Kidney glomerular epithelial cell (primary cell): ENCODE data around the gene HNRNPAB.
"Not testable (repeated sequence)": the region's sequence is repeated elsewhere in the genome, so short reads cannot be mapped to it uniquely, and the experiment has no call there.

Source experiments
- DNase-seq: peaks from one replicate; lab custom pipeline; 2025; lab: John Stamatoyannopoulos, UW

Gene HNRNPAB

DNA sequence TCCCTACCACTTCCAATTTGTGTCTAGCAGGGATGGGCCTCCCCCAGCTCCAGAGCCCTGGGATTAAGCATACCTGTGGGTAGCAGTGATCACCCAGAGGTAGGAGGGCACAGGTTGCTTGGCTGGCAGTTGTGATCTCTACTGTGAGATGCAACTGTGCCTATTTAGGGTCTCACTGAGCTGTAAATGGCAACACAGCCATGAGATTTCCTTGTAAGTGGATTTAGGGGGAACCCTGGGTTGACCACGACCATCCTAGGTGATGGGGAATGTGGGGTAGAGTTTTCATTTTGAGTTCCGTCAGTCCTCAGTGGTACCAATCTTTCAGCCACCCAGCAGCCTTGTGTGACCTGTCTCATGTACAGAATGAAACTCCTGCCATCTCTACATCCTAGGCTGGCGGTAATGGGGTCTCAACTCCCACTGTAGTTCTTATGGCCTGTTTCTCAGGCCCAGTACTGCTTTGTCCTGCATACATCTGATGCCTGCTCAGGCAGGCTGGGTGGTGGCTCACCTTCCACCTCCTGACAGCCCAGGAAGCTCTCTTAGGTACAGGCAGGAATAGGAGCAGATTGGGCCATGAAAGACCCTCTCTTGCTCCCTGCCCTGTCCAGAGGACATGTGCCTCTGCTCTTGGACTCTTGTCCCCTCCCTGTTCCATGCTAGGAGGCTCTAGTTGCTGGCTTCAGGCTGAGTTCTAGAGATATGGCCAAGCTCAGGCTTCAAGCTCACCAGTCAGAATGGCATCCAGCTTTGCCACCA, 8.1 kb downstream of the HNRNPAB start:
- DNase-seq: no peak

DNA sequence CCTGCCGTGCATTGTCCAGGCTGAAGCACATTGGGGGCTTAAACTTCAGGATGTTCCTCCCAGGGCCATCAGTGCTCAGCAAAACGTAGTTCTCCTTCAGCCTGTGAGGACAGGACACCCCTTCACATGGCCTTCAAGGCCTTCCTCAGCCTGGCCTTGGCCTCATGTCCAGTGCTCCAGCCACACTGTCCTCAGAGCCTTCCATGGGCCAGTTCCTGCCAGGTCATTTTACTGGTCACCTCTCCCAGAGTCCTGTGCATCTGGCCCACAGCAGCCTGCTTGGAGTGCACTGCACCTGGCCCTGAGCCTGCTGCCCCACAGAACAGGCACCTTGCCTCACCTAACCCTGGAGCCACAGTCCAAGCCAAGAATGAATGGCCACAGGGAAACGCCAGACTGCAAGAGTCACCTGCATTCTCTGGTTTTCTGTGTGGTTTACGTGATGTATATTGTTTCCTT, 8.7 kb downstream of the HNRNPAB start:
- DNase-seq: no peak

- DNase-seq: no peak
Observed at GRCh38 chr5:178213748-178214151, 9.4 kb downstream of the HNRNPAB start.

DNA sequence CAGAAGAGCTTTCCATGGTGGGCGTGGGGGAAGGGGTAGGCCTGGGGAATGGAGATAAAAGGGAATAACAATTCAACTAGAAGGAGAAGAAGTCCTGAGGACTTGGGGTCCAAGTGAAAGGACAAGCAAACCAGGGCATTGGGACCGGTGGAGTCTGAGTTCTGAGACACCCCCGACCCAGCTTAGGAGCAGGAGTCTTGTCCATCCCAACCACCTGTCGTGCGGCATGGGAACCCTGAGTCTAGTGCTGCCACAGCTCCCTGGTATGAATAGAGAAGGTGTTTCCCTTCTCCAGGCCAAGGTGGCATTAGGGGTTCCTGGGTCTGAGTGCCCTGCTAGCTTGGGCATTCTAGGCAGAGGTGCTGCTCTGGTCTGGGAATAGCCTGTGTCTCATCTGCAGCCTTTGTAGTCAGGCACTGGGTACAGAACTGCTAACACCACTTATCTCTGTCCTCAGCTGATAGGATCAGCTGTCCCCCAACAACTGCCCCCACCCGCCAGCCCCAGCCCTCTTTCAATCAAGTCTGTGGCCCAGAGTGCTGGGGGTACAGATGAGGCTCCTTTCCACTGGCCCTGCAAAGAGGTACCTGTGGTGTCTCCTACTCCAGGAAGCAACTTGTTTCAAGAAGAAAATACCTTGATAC, 9.9 kb downstream of the HNRNPAB start:
- no peak for DNase-seq

DNA sequence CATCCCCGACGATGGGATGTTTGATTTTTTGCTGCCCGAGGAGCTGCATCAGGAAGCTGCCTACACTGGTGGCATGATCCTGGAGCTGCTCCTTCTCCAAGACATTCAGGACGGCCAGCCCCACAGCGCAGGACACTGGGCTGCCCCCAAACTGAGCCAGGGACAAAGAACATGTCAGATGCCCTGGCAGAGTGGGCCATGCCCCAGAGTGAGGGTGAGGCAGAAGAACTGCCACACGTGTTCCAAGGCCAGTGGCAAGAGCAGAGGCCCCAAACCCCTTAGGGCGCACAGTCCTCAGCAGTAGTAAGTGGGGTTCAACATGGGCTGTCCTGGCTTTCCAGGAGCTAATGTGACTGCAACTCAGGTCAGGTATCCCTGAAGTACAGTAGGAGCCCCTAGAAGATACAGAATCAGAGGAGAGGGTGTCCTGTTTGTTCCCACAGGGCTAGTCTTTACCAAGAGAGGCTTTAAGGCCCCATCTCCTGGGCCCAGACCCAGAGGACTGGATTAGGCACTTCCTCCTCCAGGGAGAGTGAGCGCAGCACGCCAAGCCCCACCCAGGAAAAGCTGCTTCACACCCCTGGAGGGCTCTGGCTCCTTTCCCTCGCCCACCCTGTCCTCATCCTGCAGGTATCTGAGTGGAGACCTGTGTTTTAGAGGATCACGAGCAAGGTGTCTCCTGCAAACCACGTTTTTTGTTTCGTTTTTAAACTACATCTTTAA, 11.1 kb downstream of the HNRNPAB start:
- no peak for DNase-seq

DNA sequence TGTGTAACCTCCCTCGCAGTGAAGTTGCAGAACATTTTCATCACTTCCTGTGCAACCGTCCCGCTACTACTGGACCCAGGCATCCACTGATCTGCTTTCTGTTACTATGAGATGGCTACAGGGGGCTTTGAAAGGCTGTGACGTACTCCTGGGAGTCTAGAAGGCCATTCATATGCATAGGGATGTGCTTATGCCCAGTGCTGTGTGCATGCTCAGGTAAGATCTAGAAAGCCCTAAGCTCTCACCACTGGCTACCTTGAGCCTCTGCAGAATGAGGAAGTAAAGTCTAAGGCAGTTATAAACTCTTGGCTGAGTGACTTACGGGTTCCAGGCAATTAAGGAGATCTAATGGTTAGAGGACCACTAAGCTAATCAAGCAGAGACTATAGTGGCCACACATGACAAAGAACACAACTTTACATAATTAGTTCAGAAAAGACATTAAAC, 11.8 kb downstream of the HNRNPAB start:
- DNase-seq: no peak

GRCh38 chr5:178216779-178217178, 12.4 kb downstream of the HNRNPAB start:
- no peak for DNase-seq

DNA sequence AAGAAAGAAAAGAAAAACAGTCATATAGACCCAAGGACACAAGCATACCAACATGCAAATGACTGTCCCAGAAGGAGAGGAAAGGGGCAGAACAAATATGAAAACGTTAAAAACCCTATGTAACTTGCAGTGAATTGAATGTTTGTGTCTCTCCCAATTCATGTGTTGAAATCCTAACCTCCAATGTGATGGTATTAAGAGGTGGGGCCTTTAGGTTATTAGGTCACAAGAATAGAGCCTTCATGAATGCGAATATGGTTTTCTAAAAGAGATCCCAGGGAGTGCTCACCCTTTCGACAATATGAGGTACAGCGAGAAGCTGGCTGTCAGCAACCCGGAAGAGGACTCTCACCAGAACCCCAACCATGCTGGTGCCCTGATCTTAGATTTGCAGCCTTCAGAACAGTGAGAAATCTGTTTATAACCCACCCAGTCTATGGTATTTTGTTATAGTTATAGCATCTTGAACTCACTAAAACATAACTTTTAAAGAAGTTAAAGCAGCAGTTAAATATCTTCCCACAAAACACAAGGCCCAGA, 14.0 kb downstream of the HNRNPAB start:
- DNase-seq: no peak

- no peak for DNase-seq
Observed at GRCh38 chr5:178218827-178219226, 14.5 kb downstream of the HNRNPAB start.

GRCh38 chr5:178221282-178221681, 16.9 kb downstream of the HNRNPAB start:
- DNase-seq: no peak

GRCh38 chr5:178221853-178222252, 17.5 kb downstream of the HNRNPAB start:
- no peak for DNase-seq

DNA sequence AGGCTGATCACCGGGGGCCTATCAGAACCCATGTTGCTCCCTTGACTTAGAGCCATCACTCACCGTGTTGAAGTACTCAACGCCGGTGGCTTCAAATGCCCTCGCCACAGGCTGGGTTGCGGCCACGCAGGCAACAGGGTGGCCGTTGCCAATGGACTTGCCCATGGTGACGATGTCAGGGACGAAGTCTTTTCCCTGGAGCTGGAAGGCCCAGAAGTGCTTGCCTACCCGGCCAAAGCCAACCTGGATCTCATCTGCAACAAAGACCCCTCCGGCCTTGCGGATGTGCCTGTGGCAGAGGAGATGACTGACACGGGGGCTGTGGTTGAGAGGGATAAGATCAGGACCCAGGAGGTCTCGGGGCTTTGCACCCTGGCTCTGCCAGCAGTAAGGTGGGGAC, 18.0 kb downstream of the HNRNPAB start:
- no peak for DNase-seq

DNA sequence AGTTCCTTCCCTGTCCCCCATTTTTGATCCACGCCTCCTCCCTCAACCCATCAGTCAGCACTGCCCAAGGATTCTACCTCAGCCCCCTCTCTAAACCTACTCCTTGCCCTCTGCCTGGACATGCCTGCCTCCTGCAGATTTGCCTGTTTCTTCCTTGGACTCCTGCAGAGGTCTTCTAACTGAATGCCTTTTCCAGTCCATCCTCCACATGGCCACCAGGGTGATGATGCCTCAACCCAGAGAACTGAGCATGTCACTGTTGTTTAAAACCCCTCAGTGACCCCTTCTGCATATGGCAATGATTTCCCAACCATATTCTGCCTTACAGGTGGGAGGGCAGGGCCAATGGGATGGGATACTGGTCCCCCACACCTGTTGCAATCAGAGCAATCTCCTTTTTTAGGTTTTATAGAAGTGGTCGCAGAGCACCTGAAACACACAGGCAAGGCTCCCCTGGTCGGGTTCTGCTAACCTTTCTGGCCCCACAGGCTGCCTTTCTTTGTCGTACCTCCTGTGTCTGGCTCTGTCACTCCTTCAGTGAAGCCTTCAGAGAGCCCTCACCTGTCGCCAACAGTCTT, 19.0 kb downstream of the HNRNPAB start:
- DNase-seq: no peak

- DNase-seq: peak; percentile 9
Observed at GRCh38 chr5:178223828-178224335, 19.5 kb downstream of the HNRNPAB start.

- DNase-seq: no peak
Observed at GRCh38 chr5:178224403-178224802, 20.1 kb downstream of the HNRNPAB start.

DNA sequence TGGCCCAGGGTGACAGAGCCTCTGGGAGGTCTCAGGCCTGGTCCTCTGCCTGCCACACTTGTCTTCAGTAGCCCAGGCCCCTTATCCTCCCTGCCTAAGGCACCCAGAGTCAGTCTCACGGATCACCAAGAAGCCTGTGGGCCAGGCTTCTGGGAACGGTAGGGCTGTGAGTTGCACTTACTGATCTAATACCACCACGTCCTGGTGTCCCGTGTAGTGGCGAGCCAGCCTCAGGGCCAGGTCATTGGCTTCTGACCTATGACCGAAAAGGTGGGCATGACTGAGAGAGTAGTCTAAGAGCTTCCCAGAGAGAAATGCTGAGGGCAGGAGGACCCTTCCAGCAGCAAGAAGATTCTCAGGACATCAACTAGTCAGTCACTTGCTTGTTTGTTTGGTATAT, 20.8 kb downstream of the HNRNPAB start:
- no peak for DNase-seq

- DNase-seq: no peak
Observed at GRCh38 chr5:178227138-178227659, 22.9 kb downstream of the HNRNPAB start.

DNA sequence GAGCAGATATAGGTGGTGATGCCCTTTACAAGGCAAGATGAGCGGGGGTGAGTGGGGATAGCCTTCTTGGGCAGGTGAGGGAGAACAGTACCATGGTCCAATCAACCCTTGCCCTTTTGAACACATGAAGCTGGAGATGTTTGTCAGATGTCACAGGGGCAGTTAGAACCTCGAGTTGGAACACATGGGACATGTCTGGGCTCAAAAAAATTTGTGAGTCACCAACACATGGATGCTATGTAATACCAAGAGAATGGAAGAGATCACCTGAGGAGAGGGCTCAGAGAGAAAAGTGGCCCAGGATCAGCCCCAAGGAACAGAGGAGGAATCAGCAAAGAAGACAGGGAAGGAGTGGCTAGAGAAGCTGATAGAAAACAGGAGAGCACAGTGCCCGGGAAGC, 23.6 kb downstream of the HNRNPAB start:
- DNase-seq: no peak

DNA sequence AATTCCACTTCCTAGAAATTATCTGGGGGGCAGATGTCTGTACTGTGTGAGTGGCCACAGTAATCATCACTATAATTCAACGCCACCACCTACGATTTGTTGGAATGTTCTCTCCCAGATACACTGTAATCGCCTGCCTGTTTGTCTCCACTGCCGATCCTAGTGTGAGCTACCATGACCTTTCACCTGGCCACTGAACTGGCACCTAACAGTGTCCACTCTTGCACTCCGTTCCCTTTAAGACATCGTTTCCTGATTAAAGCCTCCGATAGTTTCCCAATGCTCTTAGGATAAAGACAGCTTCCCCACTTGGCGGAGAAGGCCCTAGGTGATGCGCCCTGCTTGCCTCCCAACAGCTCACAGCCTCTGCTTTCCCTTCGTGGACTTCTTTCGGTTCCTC, 24.3 kb downstream of the HNRNPAB start:
- no peak for DNase-seq

DNA sequence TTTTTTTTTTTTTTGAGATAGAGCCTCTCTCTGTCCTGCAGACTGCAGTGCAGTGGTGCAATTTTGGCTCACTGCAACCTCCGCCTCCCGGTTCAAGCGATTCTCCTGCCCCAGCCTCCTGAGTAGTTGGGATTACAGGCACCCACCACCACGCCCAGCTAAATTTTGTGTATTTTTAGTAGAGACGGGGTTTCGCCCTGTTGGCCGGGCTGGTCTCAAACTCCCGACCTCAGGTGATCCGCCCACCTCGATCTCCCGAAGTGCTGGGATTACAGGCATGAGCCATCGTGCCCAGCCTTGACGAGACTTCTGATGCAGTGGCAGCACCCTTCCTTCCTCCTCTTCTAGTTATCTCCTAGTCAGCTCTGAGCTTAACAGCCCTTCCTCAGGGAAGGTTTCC, 24.8 kb downstream of the HNRNPAB start:
- DNase-seq: not testable (repeated sequence)

DNA sequence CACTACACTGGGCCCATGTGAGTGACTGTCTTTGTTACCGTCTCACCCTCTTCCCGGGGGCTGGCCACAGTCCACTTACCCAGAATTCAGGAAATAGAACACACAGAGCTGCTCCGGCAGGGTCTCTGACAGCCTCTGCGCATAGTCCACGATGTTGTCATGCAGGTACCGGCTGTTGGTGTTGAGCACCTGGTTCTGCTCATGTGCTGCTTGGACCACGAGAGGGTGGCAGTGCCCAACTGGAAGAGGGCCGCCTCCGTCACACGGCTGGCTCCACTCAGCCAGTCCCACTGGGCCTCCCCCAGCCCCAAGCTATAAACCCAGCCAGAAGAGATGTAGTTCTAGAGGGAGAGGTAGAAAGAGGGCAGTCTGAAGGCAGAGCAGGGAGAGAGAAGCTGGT, 25.5 kb downstream of the HNRNPAB start:
- DNase-seq: no peak
